WTC11 (cell line): ENCODE results near the gene RPL11. TPM values are rescaled to one million over a fixed set of nuclear protein-coding genes. Genes with fewer than 3 reads are reported as not detected.
"Not testable (repeated sequence)": the region's sequence is repeated elsewhere in the genome, so short reads cannot be mapped to it uniquely, and the experiment has no call there.

Source experiments
- ATAC-seq: fragments of 200-7000 bp; cut with Tn5 transposase; 2 replicates; pipeline ENCODE4 v1.10.0; 2021; ENCODE audit warnings: mild to moderate bottlenecking, moderate library complexity
- CTCF ChIA-PET: fragments of 300-600 bp; sonication (Branson Sonifier 250); formaldehyde crosslinking; loops from one replicate; lab custom pipeline; 2021; ENCODE audit warnings: antibody characterized with exemption; lab: Charles Lee
- POLR2A ChIA-PET: fragments of 350-600 bp; sonication (Branson Sonifier 250); formaldehyde crosslinking; loops from one replicate; lab custom pipeline; 2021; ENCODE audit warnings: antibody characterized with exemption; lab: Charles Lee
- DNase-seq: peaks from one replicate; pipeline ENCODE4 v3.0.0; 2021; ENCODE audit warnings: low spot score
- H3K27ac Mint-ChIP-seq: 2 replicates; pipeline ENCODE4 v1.8.0; 2021; ENCODE audit warnings: mixed read lengths
- H3K27me3 Mint-ChIP-seq: 2 replicates; pipeline ENCODE4 v1.8.0; 2021; ENCODE audit warnings: low read depth, mild to moderate bottlenecking, moderate library complexity, mixed read lengths
- H3K36me3 Mint-ChIP-seq: 2 replicates; pipeline ENCODE4 v1.8.0; 2021; ENCODE audit warnings: mixed read lengths
- H3K4me1 Mint-ChIP-seq: 2 replicates; pipeline ENCODE4 v1.8.0; 2022; ENCODE audit warnings: mixed read lengths
- H3K4me3 Mint-ChIP-seq: 2 replicates; pipeline ENCODE4 v1.8.0; 2021; ENCODE audit warnings: mild to moderate bottlenecking, moderate library complexity, mixed read lengths
- H3K9me3 Mint-ChIP-seq: 2 replicates; pipeline ENCODE4 v1.8.0; 2021; ENCODE audit warnings: mixed read lengths
- EMX1 ChIP-seq: fragments of 250-450 bp; sonication (Bioruptor Pico); IDR thresholded peaks from 2 replicates; pipeline ENCODE4 v1.8.0; 2021; ENCODE audit warnings: mild to moderate bottlenecking
- NFYB ChIP-seq: sonication (generic); formaldehyde crosslinking; conservative IDR thresholded peaks from 2 replicates; pipeline ENCODE4 v1.8.0; 2022; ENCODE audit warnings: low read depth, missing genetic modification reagents
- SP1 ChIP-seq: sonication (generic); formaldehyde crosslinking; conservative IDR thresholded peaks from 2 replicates; pipeline ENCODE4 v1.8.1; 2022; ENCODE audit warnings: missing genetic modification reagents
- ZNF121 ChIP-seq: sonication (generic); formaldehyde crosslinking; IDR thresholded peaks from 2 replicates; pipeline ENCODE4 v1.8.0; 2023; ENCODE audit warnings: missing genetic modification reagents
- total RNA-seq: library from RNA; stranded (reverse); gene quantifications from 3 replicates; pipeline ENCODE4 v1.2.3, GENCODE V29; 2021
- TF ChIP-seq, protein P1 (sequence below): sonication (generic); formaldehyde crosslinking; IDR thresholded peaks from 2 replicates; pipeline ENCODE4 v1.8.1; 2023; ENCODE audit warnings: mild to moderate bottlenecking, missing genetic modification reagents, borderline replicate concordance
- TF ChIP-seq, protein P2 (sequence below): fragments of 250-450 bp; sonication (Bioruptor Pico); IDR thresholded peaks from 2 replicates; pipeline ENCODE4 v1.9.0; 2021; ENCODE audit warnings: moderate library complexity, mild to moderate bottlenecking, inconsistent platforms, borderline replicate concordance
- TF ChIP-seq, protein P3 (sequence below): fragments of 250-450 bp; sonication (Bioruptor Pico); IDR thresholded peaks from 2 replicates; pipeline ENCODE4 v1.8.0; 2021; ENCODE audit warnings: mild to moderate bottlenecking
- TF ChIP-seq, protein P4 (sequence below): sonication (generic); formaldehyde crosslinking; IDR thresholded peaks from 2 replicates; pipeline ENCODE4 v1.8.0; 2022; ENCODE audit warnings: mild to moderate bottlenecking, missing genetic modification reagents
- TF ChIP-seq, protein P5 (sequence below): fragments of 250-450 bp; sonication (Bioruptor Pico); IDR thresholded peaks from 2 replicates; pipeline ENCODE4 v1.9.0; 2021; ENCODE audit warnings: mild to moderate bottlenecking, borderline replicate concordance

Gene RPL11
- total RNA-seq, 1 experiment from 2014 or later: 1,406 TPM

DNA sequence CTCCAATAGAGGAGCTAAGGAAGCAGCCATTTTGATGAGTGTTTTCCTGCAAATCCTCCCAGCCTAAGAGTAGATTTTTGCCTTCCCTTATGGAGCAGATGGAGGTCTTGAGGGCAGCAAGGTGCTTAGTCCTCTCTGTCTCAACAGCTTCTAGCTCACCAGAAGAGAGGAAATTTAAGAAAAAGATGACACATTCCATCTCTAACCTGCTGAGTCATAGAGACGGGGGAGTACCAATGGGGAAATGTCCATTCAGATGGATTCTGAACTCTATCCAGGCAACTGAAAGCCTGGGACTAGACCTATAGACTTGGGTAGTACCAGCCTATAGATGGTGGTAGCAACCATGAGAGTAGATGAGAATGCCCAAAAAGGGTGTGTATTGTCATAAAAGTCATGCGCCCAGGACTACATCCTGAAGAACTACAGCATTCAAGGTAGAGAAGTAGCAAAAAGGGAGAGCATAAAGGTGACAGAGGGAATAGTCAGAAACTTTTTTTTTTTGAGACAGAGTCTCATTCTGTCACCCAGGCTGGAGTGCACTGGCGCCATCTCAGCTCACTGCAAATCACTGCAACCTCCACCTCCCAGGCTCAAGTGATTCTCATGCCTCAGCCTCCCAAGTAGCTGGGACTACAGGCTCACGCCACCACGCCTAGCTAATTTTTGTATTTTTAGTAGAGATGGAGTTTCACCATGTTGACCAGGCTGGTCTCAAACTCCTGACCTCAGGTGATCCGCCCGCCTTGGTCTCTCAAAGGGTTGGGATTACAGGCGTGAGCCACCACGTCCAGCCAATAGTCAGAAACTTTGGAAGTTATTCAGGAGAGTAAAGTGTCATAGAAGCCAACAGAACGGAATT, 41.0 kb downstream of the RPL11 start (continued):
- TF ChIP-seq, protein P1, sequence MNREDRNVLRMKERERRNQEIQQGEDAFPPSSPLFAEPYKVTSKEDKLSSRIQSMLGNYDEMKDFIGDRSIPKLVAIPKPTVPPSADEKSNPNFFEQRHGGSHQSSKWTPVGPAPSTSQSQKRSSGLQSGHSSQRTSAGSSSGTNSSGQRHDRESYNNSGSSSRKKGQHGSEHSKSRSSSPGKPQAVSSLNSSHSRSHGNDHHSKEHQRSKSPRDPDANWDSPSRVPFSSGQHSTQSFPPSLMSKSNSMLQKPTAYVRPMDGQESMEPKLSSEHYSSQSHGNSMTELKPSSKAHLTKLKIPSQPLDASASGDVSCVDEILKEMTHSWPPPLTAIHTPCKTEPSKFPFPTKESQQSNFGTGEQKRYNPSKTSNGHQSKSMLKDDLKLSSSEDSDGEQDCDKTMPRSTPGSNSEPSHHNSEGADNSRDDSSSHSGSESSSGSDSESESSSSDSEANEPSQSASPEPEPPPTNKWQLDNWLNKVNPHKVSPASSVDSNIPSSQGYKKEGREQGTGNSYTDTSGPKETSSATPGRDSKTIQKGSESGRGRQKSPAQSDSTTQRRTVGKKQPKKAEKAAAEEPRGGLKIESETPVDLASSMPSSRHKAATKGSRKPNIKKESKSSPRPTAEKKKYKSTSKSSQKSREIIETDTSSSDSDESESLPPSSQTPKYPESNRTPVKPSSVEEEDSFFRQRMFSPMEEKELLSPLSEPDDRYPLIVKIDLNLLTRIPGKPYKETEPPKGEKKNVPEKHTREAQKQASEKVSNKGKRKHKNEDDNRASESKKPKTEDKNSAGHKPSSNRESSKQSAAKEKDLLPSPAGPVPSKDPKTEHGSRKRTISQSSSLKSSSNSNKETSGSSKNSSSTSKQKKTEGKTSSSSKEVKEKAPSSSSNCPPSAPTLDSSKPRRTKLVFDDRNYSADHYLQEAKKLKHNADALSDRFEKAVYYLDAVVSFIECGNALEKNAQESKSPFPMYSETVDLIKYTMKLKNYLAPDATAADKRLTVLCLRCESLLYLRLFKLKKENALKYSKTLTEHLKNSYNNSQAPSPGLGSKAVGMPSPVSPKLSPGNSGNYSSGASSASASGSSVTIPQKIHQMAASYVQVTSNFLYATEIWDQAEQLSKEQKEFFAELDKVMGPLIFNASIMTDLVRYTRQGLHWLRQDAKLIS: no peak
- TF ChIP-seq, protein P2, sequence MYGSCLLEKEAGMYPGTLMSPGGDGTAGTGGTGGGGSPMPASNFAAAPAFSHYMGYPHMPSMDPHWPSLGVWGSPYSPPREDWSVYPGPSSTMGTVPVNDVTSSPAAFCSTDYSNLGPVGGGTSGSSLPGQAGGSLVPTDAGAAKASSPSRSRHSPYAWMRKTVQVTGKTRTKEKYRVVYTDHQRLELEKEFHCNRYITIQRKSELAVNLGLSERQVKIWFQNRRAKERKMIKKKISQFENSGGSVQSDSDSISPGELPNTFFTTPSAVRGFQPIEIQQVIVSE: no peak
- TF ChIP-seq, protein P3, sequence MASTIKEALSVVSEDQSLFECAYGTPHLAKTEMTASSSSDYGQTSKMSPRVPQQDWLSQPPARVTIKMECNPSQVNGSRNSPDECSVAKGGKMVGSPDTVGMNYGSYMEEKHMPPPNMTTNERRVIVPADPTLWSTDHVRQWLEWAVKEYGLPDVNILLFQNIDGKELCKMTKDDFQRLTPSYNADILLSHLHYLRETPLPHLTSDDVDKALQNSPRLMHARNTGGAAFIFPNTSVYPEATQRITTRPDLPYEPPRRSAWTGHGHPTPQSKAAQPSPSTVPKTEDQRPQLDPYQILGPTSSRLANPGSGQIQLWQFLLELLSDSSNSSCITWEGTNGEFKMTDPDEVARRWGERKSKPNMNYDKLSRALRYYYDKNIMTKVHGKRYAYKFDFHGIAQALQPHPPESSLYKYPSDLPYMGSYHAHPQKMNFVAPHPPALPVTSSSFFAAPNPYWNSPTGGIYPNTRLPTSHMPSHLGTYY (CRISPR knock-in tag): no peak
- no peak for TF ChIP-seq EMX1
- TF ChIP-seq, protein P4, sequence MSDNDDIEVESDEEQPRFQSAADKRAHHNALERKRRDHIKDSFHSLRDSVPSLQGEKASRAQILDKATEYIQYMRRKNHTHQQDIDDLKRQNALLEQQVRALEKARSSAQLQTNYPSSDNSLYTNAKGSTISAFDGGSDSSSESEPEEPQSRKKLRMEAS (CRISPR knock-in tag): no peak
- TF ChIP-seq SP1: no peak
- no peak for TF ChIP-seq NFYB (CRISPR knock-in tag)
- TF ChIP-seq, protein P5, sequence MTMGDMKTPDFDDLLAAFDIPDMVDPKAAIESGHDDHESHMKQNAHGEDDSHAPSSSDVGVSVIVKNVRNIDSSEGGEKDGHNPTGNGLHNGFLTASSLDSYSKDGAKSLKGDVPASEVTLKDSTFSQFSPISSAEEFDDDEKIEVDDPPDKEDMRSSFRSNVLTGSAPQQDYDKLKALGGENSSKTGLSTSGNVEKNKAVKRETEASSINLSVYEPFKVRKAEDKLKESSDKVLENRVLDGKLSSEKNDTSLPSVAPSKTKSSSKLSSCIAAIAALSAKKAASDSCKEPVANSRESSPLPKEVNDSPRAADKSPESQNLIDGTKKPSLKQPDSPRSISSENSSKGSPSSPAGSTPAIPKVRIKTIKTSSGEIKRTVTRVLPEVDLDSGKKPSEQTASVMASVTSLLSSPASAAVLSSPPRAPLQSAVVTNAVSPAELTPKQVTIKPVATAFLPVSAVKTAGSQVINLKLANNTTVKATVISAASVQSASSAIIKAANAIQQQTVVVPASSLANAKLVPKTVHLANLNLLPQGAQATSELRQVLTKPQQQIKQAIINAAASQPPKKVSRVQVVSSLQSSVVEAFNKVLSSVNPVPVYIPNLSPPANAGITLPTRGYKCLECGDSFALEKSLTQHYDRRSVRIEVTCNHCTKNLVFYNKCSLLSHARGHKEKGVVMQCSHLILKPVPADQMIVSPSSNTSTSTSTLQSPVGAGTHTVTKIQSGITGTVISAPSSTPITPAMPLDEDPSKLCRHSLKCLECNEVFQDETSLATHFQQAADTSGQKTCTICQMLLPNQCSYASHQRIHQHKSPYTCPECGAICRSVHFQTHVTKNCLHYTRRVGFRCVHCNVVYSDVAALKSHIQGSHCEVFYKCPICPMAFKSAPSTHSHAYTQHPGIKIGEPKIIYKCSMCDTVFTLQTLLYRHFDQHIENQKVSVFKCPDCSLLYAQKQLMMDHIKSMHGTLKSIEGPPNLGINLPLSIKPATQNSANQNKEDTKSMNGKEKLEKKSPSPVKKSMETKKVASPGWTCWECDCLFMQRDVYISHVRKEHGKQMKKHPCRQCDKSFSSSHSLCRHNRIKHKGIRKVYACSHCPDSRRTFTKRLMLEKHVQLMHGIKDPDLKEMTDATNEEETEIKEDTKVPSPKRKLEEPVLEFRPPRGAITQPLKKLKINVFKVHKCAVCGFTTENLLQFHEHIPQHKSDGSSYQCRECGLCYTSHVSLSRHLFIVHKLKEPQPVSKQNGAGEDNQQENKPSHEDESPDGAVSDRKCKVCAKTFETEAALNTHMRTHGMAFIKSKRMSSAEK (CRISPR knock-in tag): no peak

DNA sequence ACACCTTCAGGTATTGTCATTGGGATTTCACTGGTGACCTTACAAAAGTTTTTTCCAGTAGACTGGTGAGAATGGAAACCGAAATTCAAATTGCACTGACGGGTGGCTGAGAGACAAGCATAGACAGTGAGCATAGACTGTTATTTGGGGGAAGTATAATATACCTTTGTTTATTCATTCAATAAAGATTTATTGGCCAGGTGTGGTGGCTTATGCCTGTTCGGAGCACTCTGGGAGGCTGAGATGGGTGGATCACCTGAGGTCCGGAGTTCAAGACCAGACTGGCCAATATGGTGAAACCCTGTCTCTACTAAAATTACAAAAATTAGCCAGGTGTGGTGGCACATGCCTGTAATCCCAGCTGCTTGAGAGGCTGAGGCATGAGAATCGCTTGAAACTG, 41.7 kb downstream of the RPL11 start:
- H3K4me3 Mint-ChIP-seq, CTCF ChIA-PET, H3K36me3 Mint-ChIP-seq, DNase-seq, H3K4me1 Mint-ChIP-seq, H3K27ac Mint-ChIP-seq, ATAC-seq, H3K27me3 Mint-ChIP-seq: not testable (repeated sequence)
- POLR2A ChIA-PET: interaction anchor here (0.7 kb wide), 2 partner anchors 33 to 45 kb away, joined by 3 to 8 read pairs; partner anchors contain the start of gene PITHD1
- peaks cover 11% of the 10 kb centered on the region for H3K9me3 Mint-ChIP-seq

DNA sequence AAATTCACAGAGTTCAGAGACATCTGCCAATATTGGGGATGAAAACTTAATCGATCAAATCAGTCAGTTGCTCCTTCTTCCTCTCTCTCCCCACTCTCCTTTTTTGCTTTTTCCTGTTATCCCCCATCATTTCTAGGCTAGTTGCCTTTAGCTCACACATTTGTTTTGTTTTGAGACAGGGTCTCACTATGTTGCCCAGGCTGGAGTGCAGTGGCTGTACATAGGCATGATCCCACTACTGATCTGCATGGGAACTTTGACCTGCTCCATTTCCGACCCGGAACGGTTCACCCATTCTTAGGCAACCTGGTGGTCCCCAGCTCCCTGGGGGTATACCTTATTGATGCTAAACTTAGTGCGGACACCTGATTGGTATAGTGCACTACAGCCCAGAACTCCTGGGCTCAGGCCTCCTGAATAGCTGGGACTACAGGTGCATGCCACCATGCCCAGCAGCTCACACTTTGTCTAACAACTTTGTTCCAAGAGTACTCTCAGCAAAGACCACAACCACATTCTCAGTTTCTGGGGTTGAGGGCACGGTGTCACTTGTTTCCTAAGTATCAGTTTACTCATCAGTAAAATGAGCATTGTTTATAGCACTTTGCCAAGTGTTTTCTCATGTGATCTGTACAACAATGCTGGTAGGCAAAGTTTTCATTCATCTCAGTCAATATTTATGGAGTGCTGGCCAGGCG, 45.0 kb downstream of the RPL11 start:
- DNase-seq: no peak
- peaks cover under 1% of the 10 kb centered on the region for H3K4me1 Mint-ChIP-seq
- ATAC-seq: no peak

More for the DNA sequence above, 45.0 kb downstream of the RPL11 start:
- peaks cover 3% of the 10 kb centered on the region for H3K36me3 Mint-ChIP-seq
- ChIA-PET CTCF (interaction anchor here (0.6 kb wide), 1 partner anchor 29 kb away, joined by 3 read pairs; no protein-coding TSS in a partner anchor), POLR2A (interaction anchor here (1.0 kb wide), 1 partner anchor 37 kb away, joined by 3 read pairs; no protein-coding TSS in a partner anchor)
- H3K9me3 Mint-ChIP-seq: peaks cover 9% of the 10 kb centered on the region
- H3K4me3 Mint-ChIP-seq: no peak overlapping the region
- no peak overlapping the region for H3K27ac Mint-ChIP-seq
- H3K27me3 Mint-ChIP-seq: no peaks in the 10 kb centered on the region; the same call in 1 of the 2 replicates
- 0 out of 2 replicates have a peak, but pooled peaks have one; percentile 33 for TF ChIP-seq ZNF121 (CRISPR knock-in tag)
- TF ChIP-seq, protein P5 (CRISPR knock-in tag): no peak
- no peak for TF ChIP-seq NFYB (CRISPR knock-in tag)
